Central memory CD4-positive, alpha-beta T cell (primary cell): Measurements from ENCODE around the gene BRD4.

ENCODE experiments used
- DNase-seq: peaks from one replicate; pipeline ENCODE4 v3.0.0; 2022

Gene BRD4

DNA sequence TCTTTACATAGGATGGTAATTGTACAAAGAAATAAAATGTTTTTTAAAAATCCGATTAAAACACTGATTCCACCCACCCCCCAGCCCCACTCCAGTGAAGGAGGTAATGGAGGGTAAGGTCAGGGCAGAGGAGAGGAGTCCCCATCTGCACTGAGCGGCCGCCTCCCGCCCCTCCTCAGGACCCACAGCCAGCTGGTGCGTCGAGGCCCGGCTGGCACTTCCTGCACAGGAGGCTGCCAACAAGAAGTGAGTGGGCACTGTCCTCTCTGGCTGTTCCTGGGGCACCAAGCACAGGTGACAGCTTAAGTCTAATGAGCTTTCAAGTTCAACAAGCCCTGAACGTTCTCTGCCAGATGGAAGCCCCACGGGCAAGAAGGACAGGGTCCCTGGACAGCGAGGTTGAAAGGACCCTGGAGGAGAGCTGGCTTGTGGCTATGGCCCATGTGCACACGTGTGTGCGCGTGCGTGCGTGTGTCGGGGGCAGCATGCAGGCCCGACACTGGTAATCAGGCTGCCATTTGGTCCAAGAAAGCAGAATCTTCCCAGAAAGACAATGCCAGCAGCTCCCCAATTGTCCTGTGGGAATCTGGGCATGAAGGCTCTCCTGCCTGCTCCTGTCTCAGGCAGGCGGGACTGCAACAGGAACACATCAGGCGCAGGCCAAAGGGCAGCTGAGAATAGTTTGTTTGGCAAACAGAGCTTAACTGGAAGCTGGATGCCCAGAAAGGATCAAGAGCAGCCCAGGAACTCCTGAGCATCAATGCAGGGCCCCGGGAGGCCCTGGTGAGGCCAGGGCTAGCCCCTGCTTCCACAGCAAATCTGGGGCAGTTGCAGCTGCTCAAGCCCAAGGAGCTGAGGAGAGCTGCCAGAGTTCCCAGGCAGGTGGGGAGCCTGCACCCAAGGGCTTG, 85.0 kb downstream of the BRD4 start:
- no peak for DNase-seq

DNA sequence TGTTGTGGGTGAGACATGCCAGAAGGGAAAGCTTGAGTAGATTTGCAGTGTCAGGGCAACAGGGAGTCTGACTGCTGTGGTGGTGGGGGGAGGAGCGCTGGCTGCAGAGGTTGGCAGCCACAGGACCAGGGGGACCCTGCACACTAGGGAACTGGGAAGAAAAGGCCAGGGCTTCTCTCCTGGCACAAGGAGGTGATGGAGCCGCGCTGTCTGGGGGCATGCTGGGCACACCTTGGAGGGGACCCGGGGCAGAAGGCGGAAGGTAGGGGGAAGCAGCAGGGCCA, 86.2 kb downstream of the BRD4 start:
- no peak for DNase-seq

DNA sequence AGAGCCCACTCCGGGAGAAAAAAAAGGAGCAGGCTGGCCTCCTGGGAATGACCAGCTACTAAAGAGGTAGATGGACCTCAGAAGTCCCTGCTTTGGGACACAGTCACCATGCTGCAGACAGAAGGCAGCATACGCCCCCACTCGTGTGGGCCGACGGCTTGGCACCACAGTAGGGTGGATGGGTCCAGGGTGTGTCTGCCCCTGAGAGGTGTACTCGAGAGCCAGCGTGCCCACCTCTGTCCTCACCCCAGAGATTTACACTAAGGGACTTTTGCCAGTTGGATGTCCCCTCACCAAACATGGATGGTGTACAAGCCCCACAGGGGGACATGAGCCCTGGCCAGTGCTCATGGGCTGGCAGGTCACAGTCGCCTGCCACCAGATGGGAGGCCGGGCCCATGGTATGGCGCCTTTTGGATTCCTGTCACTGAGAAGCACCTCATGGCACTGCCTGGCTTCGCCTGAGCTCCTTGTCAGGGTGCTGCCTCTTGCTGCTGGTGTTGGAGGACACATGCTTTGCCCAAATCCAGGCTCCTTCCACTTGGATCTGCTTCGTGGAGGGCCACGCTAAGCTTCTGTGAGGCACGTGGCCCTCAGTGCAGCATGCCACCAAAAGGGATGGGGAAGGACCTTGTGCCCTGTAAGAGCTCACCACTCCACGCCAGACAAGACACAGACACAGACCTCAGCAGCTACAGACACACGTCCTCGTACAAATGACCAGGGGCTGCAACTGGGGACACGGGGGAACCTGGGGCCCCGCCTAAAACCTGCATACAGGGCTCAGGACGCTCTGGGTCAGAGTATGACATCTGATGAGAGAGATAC, 86.8 kb downstream of the BRD4 start:
- DNase-seq: no peak

DNA sequence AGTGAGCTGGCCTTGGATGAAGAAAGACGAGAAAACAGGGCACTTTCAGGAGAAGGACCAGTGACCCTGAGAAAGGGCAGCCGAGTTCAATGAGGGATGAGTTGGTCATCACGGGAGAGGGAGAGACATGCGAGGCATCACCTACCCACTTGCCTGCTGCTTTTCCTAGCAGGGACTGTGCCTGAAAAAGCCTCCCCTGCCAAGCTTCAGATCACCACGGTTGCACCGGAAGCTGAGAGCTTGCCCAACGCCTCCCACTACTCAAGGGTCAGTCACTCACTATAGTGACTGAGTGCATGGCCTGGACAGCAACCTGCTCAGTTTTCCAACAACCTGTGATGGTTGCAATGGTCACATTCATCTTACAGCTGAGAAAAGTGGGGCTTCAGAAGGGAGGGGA, 87.5 kb downstream of the BRD4 start:
- no peak for DNase-seq

DNA sequence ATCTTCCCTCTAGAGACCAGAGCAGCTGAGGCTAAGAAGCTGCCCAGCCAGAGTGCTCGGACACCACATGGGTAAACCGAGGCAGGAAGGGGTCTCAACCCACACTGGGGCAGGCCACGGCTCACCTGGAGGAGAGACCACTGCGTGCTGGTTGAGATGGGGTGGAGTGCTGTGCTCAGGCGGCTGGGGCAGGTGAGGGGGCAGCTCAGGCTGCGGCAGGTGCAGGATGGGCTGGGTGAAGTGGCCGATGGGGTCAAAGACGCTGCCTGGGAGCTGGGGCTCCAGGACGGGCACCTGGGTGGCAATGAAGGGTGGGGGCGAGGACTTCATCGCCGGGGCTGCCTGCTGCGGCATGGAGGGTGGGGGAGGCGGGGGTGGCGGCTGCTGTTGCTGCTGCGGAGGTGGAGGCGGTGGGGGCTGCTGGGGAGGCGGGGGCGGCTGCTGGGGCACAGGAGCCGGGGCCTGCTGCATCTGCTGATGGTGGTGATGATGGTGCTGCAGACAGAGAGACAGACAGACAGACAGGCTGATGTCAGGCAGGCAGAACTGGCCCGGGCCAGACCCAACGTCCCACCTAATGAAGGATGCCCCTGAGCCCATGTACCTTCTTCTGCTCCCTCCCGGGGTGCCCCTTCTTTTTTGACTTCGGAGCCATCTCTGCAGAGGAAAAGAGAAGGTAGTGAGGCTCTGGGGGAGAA, 88.1 kb downstream of the BRD4 start:
- DNase-seq: no peak

DNA sequence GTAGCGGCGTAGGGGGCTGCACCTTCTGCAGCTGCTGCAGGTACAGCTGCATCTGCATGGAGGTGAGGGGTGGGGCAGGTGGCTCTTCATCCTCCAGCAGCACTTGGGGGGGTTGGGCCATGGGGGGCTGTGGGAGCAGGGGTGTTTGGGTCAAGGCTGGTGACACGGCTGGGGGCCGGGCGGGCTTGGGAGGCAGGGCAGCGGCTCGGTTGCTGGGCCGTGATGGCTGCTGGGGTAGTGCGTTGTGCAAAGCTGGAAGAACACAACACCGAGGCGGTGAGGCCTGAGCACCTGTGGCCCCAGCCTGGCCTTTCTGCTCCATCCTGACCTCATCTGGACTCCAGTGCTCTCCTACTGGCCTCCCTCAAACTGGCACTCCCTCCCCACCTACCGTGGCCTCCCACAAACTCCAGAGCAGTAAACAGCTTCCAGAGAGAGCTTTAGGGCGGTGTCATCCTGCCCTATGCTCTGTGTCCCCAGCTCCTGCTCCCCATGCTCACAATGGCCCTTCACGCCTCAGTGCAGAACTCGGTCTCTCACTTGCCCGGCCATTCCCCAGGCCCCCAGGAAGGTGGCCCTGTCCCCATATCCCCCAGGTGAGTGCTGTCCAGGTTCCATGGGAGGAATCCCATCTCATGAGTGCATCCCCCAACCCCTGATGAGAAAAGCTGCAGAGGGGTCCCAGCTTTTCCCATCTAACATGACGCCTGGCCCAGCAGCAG, 88.9 kb downstream of the BRD4 start:
- DNase-seq: no peak

DNA sequence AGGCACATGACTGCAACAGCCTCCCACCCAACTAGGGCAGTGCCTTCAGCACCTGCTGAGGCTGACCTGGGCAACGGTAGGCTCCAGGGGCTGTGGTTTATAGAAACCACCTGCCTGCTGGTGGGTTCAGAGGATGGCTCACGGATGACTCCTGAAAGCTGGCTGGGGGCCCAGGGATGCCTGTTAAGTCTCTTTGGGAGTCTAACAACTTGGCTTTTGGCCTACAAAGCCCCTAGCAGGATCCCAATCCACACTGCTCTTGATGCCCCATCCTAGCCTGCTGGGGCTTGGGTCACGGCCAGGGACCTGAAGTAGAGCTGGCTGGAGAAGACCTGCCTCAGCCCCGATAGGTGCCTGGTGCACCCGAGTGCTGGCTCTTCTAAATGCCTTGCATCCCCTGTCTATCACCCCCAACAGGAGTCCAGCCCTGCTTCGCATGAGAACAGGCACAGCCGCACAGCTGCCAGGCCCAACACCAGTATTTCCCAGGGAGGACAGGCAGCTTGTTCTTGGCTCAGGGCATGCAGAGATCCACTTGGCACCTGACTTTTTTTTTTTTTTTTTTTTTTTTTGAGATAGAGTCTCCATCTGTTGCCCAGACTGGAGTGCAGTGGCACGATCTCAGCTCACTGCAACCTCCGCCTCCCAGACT, 91.0 kb downstream of the BRD4 start:
- DNase-seq: no peak

DNA sequence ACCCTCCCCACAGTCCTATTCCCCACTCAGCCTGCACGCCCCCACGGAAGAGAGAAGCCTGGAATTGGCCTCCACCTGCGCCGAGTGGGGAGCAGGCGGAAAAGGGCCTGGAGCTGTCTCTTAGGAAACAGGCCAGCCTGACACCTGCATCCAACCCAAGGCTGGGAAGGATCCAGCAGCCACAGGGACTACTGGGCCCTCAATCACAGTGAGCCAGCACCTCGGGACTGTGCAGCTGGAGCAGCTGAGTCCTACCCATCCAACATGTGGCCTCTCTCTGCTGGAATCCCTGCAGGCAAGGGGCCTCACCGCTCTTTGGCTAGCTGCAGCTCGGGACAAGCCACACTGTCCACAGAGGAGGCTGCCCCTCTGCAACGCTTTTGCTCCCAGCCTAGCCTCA, 91.8 kb downstream of the BRD4 start:
- DNase-seq: no peak

DNA sequence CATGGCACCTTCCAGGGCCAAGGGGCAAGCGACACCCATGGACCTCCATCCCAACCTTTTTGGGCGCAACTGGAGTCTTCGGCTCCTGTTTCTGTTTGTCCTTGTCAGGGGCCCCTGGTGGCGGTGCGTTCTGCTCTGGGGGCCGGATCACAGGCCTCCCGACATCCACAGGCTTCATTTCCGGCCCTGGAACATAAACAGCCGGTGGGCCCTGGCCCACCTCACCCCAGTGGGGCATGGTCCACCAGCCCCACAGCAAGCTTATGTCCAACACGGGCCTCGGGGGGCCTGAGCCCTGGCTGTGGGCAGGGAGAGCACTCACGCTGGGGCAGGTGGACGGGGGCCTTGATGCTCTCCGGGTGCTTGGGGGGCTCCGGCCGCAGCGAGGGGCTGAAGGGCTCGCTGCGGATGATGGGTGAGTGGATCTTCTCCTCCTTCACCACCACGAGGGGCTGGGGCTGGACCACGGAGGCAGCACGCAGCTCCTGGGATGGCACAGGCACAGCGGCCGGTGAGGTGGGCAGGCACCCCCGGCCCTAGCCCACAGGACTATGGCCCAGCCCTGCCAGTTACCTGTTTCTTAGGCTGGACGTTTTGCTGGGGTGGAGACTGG, 92.9 kb downstream of the BRD4 start:
- no peak for DNase-seq

DNA sequence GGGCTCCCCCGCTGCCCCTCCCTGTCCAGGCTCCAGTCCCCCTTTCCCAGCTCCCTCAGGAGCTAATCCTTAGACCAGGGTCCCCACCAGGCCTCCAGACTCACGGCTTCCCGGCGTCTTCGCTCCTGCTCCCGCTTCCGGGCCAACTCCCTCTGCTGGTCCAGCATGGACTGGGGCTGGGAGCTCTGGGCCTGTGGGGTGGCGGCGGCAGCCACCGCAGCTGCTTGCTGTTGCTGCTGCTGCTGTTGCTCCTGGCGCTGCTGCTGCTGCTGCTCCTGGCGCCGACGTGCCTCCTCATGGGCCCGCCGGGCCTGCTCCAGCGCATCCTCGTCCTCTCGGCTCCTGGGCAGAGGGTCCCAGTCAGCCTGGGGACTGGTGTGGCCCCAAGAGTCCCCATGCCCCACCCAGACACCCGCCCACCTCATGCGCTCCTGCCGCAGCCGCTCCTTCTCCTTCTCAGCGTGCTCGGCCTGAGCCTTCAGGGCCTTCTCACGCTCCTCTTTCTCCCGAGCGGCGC, 93.6 kb downstream of the BRD4 start:
- DNase-seq: no peak

DNA sequence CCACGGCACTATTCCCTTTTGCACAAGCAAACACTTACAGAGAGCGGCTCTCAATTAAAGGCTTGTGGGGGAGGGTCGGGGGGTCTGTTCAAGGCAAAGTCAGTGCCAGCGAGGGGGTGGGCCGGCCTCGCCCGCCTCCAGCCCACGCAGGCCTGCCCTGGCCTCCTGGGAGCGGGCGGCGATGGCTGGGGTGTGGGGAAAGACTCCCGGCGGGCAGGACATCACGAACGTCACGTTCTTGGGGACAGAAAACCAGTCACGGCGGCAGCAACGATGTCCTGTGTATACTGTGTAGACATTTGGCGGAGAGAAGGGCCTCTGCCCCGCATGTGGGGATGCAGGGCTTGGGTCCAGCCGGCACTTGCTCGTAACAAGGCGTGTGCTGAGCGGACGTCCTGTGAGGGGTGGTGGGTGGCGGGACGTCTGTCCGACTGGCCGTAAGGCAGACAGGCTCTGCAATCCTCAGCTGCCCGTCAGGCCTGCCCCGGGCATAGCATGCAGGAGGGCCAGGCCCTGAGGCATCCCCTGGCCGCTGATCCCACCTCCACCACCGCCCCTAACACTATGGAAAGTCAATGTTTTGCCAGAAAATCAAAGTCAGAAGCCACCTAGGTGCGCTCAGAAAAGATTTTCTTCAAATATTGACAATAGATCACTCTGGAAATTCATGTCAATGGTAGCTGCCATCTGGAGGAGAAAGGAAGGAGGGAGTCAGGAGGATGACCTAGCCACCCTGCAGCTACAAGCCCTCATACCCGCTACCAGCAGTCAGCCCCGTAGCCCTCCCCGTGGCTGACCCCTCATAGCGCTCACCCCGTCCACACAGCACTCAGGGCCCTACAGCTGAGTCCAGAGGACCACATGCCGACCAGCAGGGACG, 94.3 kb downstream of the BRD4 start:
- no peak for DNase-seq

DNA sequence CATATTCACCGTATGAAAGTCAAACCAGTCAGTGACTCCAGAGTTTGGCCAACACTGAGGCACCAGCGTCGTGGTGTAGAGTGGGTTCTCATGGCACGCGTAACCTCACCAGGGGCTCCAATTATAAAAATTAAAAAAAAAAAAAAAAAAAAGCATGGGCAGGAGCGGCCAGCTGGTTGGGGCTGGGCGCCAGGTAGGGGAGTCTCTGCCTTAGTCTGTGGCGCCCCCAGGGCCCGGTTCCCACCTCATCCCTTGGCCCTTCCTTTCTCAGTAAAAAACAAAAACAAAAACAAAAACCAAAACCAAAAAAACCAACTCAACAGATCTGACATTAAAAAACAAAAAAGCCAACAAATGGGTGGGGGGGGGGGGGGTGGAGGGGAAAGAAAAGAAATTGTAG, 95.5 kb downstream of the BRD4 start:
- DNase-seq: no peak

DNA sequence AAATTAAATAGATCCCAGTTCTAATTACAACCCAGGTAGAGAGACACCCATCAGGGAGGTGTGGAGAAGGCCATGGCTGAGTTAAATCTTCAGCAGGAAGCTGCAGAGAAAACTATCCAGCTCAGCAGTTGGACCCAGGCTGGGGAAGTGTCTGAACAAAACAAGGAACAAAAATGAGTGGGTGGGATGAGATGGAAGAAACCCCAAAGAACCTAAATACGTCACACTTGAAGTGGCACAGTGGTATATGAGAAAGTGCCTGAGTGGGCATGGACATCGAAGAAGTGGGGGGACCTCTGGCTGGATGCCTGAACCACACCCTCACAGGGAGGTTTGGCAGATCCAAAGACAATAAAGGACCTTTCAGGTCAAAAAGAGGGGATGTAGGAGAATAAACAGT, 96.6 kb downstream of the BRD4 start:
- DNase-seq: no peak

DNA sequence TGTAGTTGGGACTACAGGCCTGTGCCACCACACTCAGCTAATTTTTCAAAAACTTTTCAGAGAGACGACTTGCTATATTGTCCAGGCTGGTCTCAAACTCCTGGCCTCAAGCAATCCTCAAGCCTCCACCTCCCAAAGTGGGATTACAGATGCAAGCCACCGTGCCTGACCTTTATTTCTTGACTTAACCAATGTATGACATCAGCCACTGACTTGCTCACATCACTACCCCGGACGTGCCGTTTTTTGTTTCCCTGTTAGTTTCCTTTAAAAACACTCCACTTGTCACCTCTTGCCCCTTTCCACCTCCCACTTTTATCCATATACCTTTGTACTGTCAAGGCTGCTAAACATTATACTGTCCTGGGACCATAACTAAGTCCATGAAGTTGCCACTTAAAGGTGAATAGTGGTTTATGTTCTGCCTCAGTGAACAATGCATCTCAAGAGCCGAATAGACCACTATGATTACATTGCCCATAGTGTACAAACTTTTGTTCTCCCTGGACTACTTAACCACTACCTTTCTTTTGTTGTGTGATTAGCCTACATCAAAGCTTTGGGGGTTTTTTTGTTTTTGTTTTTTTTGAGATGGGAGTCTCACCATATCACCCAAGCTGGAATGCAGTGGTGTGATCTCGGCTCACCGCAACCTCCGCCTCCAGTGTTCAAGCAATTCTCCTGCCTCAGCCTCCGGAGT, 97.8 kb downstream of the BRD4 start:
- no peak for DNase-seq

DNA sequence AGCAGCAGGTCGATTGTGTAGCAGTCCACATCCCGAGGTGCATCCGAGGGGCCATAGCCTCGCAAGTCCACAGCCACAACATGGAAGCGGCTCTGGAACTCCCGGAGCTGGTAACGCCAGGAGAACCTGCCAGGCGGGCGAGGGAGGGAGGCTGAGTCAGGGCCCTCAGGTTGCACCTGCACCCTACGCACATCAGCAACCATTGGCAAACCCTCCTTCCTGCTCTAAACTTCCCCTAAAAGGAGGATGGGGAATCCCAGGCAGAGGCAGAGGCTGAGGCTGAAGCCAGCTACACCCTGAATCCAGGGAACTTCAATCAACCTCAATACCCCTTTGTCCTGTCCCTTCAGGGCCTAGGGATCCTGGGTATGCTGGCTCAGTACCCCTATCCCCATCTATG, 101.1 kb downstream of the BRD4 start:
- no peak for DNase-seq

DNA sequence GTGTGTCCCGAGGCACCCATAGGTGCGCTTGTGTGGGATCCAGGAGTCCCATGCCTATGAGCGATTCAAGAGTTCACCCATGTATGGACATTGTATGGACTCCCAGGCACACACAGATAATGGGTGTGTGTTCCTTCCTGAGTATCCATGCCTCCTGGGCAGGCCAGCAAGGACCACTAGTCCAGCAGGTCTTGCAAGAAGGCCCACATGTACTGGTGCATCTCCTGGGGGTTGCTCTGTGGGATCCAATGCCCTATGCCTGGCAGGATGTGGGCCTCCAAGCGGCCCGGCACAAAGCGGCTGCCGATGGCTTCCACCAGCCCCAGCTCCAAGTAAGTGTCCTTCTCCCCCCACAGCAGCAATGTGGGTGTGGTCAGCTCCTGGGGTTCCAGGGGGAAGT, 105.1 kb downstream of the BRD4 start:
- no peak for DNase-seq

DNA sequence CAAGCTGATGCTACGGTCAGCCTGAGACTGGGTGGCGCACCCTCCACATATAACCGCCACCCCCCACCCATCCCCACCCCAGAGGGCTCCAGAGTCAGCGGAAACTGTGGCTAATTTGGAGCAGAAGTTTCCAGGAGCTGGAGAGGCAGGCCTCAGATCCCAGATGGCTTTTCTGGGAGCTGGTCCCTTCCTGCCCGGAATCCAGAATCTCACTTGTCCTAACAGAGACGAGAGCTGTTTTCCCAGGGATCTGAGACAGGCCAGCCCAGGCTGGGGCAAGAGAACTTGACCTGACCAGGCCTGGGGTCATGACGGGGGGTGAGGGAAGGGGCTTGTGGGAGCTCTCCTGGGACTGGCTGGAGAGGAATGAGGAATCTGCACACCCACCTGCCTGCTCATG, 106.6 kb downstream of the BRD4 start:
- no peak for DNase-seq

DNA sequence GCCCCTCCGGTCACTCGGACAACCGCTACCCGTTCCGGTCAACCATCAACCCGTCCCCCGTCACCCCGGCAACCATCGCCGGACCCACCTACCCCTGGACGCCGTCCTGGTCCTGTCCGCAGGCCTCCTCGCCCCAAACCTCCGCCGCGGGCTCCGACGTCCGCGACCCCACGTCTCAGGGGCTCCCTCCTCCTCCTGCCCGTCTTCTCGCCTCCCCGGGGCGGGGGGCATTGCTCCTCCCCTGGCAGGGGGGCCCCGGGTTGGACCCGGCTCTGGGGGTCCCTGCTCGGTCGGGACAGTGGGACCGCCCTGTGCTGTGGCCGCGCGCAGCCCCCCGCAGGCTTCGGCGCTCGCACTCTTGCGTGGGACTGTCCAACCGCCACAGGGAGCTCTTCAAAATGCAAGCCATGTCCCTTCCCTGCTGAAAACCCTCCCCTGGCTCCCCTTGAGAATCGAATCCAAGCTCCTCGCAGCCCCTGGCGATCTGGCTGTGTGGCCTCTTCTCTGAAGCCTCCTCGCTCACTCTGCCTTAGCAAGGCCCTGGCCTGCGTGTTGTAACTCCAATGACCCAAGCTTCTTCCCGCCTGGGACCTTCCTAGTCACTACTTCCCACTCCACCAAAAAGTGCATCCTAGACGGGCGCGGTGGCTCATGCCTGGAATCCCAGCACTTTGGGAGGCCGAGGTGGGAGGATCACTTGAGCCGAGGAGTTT, 108.5 kb downstream of the BRD4 start:
- DNase-seq: no peak
